PC-9 (cell line): ENCODE results near the gene PAQR6. TPM values are rescaled to one million over a fixed set of nuclear protein-coding genes. Genes with fewer than 3 reads are reported as not detected.

Experiments used
- BruUV-seq: library from RNA; stranded (reverse); fragments of 400-500 nt; replicated peaks from 2 replicates; lab custom pipeline; 2021; lab: Mats Ljungman, UMichigan
- CTCF ChIA-PET: fragments of 300-600 bp; sonication (Branson Sonifier 250); formaldehyde crosslinking; loops from one replicate; lab custom pipeline; 2022; ENCODE audit warnings: antibody characterized with exemption; lab: Charles Lee
- POLR2A ChIA-PET: fragments of 300-600 bp; sonication (Branson Sonifier 250); formaldehyde crosslinking; loops from one replicate; lab custom pipeline; 2022; ENCODE audit warnings: antibody characterized with exemption; ENCODE audit not compliant: unreplicated experiment; lab: Charles Lee
- DNase-seq, 2 experiments: peaks; one replicate each; pipeline versions ENCODE4 v3.0.0 to v3.0.0-alpha.2; 2015 to 2022; ENCODE audit warnings: mixed read lengths in 1 of 2
- H2AFZ ChIP-seq: fragments of 200-600 bp; sonication (generic); 2 replicates; pipeline ENCODE4 v1.8.1; 2017; ENCODE audit warnings: antibody characterized with exemption
- H3F3A ChIP-seq: fragments of 200-600 bp; sonication (generic); 2 replicates; pipeline ENCODE4 v1.8.1; 2017; ENCODE audit warnings: antibody characterized with exemption, mild to moderate bottlenecking, low read depth; ENCODE audit not compliant: insufficient read depth
- H3K27ac ChIP-seq: fragments of 200-600 bp; sonication (generic); 2 replicates; pipeline ENCODE4 v1.6.1; 2016; ENCODE audit warnings: mixed run types
- H3K27me3 ChIP-seq: fragments of 200-600 bp; sonication (generic); 2 replicates; pipeline ENCODE4 v1.6.1; 2016; ENCODE audit warnings: low read depth, mixed run types; ENCODE audit not compliant: insufficient read depth
- H3K36me3 ChIP-seq: fragments of 200-600 bp; sonication (generic); 2 replicates; pipeline ENCODE4 v1.6.1; 2016; ENCODE audit warnings: low read depth, mixed run types
- H3K4me1 ChIP-seq: fragments of 200-600 bp; sonication (generic); replicated peaks from 2 replicates; pipeline ENCODE4 v1.6.1; 2016; ENCODE audit warnings: mixed run types; ENCODE audit not compliant: insufficient read depth
- H3K4me2 ChIP-seq: fragments of 200-600 bp; sonication (generic); 2 replicates; pipeline ENCODE4 v1.6.1; 2017; ENCODE audit warnings: mixed run types
- H3K4me3 ChIP-seq: fragments of 200-600 bp; sonication (generic); 2 replicates; pipeline ENCODE4 v1.6.1; 2016; ENCODE audit warnings: mixed run types
- H3K79me2 ChIP-seq: fragments of 200-600 bp; sonication (generic); 2 replicates; pipeline ENCODE4 v1.6.1; 2017; ENCODE audit warnings: low read depth, mixed run types
- H3K9me2 ChIP-seq: fragments of 200-600 bp; sonication (generic); 2 replicates; pipeline ENCODE4 v1.8.1; 2017; ENCODE audit warnings: mild to moderate bottlenecking; ENCODE audit not compliant: insufficient read depth
- H3K9me3 ChIP-seq: fragments of 200-600 bp; sonication (generic); 2 replicates; pipeline ENCODE4 v1.8.1; 2016; ENCODE audit warnings: low read depth; ENCODE audit not compliant: insufficient read depth
- H4K20me1 ChIP-seq: fragments of 200-600 bp; sonication (generic); 2 replicates; pipeline ENCODE4 v1.8.1; 2017; ENCODE audit not compliant: insufficient read depth
- EZH2 ChIP-seq: fragments of 200-600 bp; sonication (generic); IDR thresholded peaks from 2 replicates; pipeline ENCODE4 v1.8.0; 2017; ENCODE audit warnings: antibody characterized with exemption, low read depth
- intact Hi-C: fragments of 100-400 bp; cut with micrococcal nuclease; formaldehyde crosslinking; loops from one replicate; pipeline ENCODE4 v1.10.0; 2022; ENCODE audit not compliant: unreplicated experiment
- total RNA-seq: library from RNA; stranded (reverse); gene quantifications from 2 replicates; pipeline ENCODE4 v1.2.3, GENCODE V29; 2021
- TF ChIP-seq, protein P1 (sequence below): fragments of 200-600 bp; sonication (generic); conservative IDR thresholded peaks from 2 replicates; pipeline ENCODE4 v1.6.1; 2017; ENCODE audit warnings: mixed run types, antibody characterized with exemption, mild to moderate bottlenecking, moderate library complexity

The PAQR6 gene
- total RNA-seq, 1 experiment from 2014 or later: 12.3 TPM

DNA sequence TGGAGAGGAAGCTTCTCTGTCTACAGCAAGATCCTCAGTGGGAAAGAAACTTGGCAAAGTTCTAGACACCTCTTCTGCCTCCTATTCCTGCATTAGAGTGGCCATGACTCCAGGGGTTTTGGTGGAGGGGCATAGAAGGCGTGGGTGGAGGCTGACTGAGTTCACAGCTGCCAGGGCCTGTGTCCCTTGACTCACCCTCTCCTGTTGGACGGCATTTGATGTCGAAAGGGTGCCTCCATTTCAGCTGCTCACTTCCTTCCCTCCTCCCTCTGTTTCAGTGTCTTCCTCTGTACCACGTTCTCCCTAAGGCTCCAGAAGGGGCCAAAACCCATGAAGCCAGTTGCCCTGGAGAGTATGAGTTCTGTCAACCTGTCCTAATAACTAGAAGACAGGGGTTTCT is 36.9 kb upstream of the PAQR6 start:
- peak overlapping the region; percentile 97 for H3K4me3 ChIP-seq
- 0 out of 2 replicates have a peak, but pooled peaks cover 11% of the 10 kb centered on the region for H3K36me3 ChIP-seq
- H3F3A ChIP-seq: peaks cover 23% of the 10 kb centered on the region; the same call in 1 of the 2 replicates
- ChIA-PET CTCF (no interaction called here), POLR2A (interaction anchor here (0.6 kb wide), 1 partner anchor 15 kb away, joined by 3 read pairs; the partner anchor contains the start of gene VHLL)
- no peaks in the 10 kb centered on the region for H3K9me3 ChIP-seq
- H3K79me2 ChIP-seq: peaks cover 54% of the 10 kb centered on the region
- no TSS peak for BruUV-seq
- no peaks in the 10 kb centered on the region for H3K9me2 ChIP-seq
- peak in 1 of 2 experiments; percentile 21 for DNase-seq
- peak overlapping the region; percentile 49; the same call in 1 of the 2 replicates for H2AFZ ChIP-seq
- peaks cover 9% of the 10 kb centered on the region for H4K20me1 ChIP-seq
- H3K27me3 ChIP-seq: no peaks in the 10 kb centered on the region
- H3K4me1 ChIP-seq: peaks cover 30% of the 10 kb centered on the region
- H3K4me2 ChIP-seq: peak overlapping the region; percentile 96
- intact Hi-C loops: loop anchor here (5.0 kb wide), 1 partner anchor 307 kb away; the partner anchor contains the start of gene ARHGEF2
- TF ChIP-seq, protein P1, sequence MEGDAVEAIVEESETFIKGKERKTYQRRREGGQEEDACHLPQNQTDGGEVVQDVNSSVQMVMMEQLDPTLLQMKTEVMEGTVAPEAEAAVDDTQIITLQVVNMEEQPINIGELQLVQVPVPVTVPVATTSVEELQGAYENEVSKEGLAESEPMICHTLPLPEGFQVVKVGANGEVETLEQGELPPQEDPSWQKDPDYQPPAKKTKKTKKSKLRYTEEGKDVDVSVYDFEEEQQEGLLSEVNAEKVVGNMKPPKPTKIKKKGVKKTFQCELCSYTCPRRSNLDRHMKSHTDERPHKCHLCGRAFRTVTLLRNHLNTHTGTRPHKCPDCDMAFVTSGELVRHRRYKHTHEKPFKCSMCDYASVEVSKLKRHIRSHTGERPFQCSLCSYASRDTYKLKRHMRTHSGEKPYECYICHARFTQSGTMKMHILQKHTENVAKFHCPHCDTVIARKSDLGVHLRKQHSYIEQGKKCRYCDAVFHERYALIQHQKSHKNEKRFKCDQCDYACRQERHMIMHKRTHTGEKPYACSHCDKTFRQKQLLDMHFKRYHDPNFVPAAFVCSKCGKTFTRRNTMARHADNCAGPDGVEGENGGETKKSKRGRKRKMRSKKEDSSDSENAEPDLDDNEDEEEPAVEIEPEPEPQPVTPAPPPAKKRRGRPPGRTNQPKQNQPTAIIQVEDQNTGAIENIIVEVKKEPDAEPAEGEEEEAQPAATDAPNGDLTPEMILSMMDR: no peak
- no peak for TF ChIP-seq EZH2
- H3K27ac ChIP-seq: peak overlapping the region; percentile 23; the same call in 1 of the 2 replicates

DNA sequence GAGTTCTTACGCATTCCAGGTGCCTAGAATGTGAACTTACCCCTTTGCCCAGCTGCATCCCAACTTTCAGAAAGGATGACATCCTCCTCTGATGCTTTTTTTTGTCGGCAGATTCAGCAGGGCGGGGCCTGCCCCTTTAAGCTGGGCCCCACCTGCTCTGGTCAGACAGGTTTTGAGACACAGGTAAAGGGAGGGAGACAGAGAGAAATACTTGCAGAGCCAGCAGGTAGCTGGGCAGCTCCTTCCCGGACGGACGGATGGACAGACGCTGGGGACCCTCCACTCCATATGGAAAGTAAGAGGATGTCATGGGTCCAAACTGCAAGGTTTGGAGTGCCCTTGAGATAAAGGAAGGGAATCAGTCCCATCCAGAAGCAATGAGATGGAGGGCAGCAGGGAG is 36.3 kb upstream of the PAQR6 start, which contains the start of gene TMEM79:
TSS of gene TMEM79 (plus strand) at position 214 of the 400 bp plus-strand sequence. CDS start 902 bp downstream, outside the sequence.
- intact Hi-C loops: loop anchor here (5.0 kb wide), 1 partner anchor 307 kb away; the partner anchor contains the start of gene ARHGEF2
- CTCF ChIA-PET: interaction anchor here (0.5 kb wide), 1 partner anchor 216 kb away, joined by 3 read pairs; the partner anchor contains the start of gene MEF2D
- POLR2A ChIA-PET: interaction anchor here (0.5 to 0.9 kb wide), 5 partner anchors 12 to 377 kb away, joined by 3 read pairs; partner anchors contain the start of genes GLMP and VHLL
- peak within 1 kb of the TSS; percentile 83 for H2AFZ ChIP-seq
- peak within 1 kb of the TSS; percentile 97 for H3K4me3 ChIP-seq
- no peaks in the 10 kb centered on the region for H3K9me2 ChIP-seq
- H3K79me2 ChIP-seq: peaks cover 60% of the 10 kb centered on the region
- no peaks in the 10 kb centered on the region for H3K9me3 ChIP-seq
- H3F3A ChIP-seq: peaks cover 23% of the 10 kb centered on the region; the same call in 1 of the 2 replicates
- BruUV-seq: no TSS peak
- peak within 1 kb of the TSS; percentile 85 for H3K27ac ChIP-seq
- no peaks in the 10 kb centered on the region for H3K27me3 ChIP-seq
- H4K20me1 ChIP-seq: peaks cover 15% of the 10 kb centered on the region
- peak within 1 kb of the TSS; percentile 96 for H3K4me2 ChIP-seq
- peak; percentile 66 to 68 for DNase-seq
- H3K36me3 ChIP-seq: 0 out of 2 replicates have a peak, but pooled peaks cover 11% of the 10 kb centered on the region
- TF ChIP-seq, protein P1: no peak
- no peak for TF ChIP-seq EZH2
- H3K4me1 ChIP-seq: peaks cover 30% of the 10 kb centered on the region

DNA sequence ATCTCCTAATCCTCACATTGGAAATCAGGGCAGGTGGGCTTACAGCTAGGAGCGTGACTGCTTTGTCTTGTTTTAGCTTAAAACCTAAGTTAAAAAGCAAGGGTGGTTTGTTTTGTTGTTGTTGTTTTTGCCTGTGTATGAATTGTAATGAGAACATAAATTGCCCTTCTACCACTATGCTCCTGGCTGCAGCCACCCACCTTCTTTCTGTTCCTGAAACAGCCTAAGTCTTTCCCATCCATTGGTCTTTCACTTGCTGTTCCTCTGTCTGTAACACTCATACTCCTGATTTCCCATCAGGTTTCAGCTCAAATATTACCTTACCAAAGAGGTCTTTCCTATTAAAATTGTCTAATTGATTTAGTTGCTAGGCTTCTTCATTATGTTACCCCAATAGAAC is 35.7 kb upstream of the PAQR6 start:
- intact Hi-C loops: loop anchor here (5.0 kb wide), 1 partner anchor 306 kb away; the partner anchor contains the start of gene ARHGEF2

More for the DNA sequence above, 35.7 kb upstream of the PAQR6 start:
- H2AFZ ChIP-seq: peak overlapping the region; percentile 83
- DNase-seq: no peak
- peaks cover 16% of the 10 kb centered on the region for H4K20me1 ChIP-seq
- CTCF ChIA-PET: interaction anchor here (0.5 kb wide), 1 partner anchor 217 kb away, joined by 3 read pairs; the partner anchor contains the start of gene MEF2D
- peaks cover 11% of the 10 kb centered on the region; the same call in 1 of the 2 replicates for H3K36me3 ChIP-seq
- no peaks in the 10 kb centered on the region for H3K9me2 ChIP-seq
- no peaks in the 10 kb centered on the region for H3K9me3 ChIP-seq
- no peak for TF ChIP-seq EZH2
- TF ChIP-seq, protein P1: no peak
- POLR2A ChIA-PET: interaction anchor here (0.5 to 0.9 kb wide), 5 partner anchors 46 to 378 kb away, joined by 3 to 10 read pairs (median 3); no protein-coding TSS in a partner anchor
- peaks cover 66% of the 10 kb centered on the region for H3K79me2 ChIP-seq
- H3K27ac ChIP-seq: peak overlapping the region; percentile 85; the same call in 1 of the 2 replicates
- H3K4me1 ChIP-seq: peaks cover 30% of the 10 kb centered on the region
- peak overlapping the region; percentile 97 for H3K4me3 ChIP-seq
- no peaks in the 10 kb centered on the region for H3K27me3 ChIP-seq
- peaks cover 23% of the 10 kb centered on the region; the same call in 1 of the 2 replicates for H3F3A ChIP-seq
- peak overlapping the region; percentile 96 for H3K4me2 ChIP-seq
- no TSS peak for BruUV-seq
